ENCODE data around the gene CILP2.

DNA sequence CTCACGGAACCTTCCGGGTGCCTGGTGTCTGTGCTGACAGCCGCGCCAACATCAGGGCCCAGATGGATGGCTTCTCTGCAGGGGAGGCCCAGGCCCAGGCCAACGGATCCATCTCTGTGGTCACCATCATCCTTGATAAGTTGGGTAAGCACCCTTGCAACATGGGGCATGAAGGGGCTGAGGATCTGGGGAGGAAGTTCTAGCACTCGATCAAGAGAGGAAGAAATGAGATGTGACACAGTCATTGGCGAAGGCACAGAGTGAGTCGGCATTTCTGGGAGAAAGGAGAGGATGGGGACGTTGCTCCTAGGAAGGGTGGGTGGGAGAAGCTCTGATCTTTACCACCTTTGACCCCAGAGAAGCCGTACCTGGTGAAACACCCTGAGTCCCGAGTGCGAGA is 4.4 kb downstream of the CILP2 start:
- TF ChIP-seq, protein P1, sequence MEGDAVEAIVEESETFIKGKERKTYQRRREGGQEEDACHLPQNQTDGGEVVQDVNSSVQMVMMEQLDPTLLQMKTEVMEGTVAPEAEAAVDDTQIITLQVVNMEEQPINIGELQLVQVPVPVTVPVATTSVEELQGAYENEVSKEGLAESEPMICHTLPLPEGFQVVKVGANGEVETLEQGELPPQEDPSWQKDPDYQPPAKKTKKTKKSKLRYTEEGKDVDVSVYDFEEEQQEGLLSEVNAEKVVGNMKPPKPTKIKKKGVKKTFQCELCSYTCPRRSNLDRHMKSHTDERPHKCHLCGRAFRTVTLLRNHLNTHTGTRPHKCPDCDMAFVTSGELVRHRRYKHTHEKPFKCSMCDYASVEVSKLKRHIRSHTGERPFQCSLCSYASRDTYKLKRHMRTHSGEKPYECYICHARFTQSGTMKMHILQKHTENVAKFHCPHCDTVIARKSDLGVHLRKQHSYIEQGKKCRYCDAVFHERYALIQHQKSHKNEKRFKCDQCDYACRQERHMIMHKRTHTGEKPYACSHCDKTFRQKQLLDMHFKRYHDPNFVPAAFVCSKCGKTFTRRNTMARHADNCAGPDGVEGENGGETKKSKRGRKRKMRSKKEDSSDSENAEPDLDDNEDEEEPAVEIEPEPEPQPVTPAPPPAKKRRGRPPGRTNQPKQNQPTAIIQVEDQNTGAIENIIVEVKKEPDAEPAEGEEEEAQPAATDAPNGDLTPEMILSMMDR (IDR thresholded peaks at IDR 0.05; ENCODE audit: low read depth, low read length, poor library complexity, severe bottlenecking), result no peak
- no peak for TF ChIP-seq EZH2phosphoT487 (IDR thresholded peaks at IDR 0.05; ENCODE audit: borderline replicate concordance, low read length)

Data from DOHH2 (cell line).